HepG2 (cell line): Measurements from ENCODE around the gene EMILIN1. TPM values are rescaled to one million over a fixed set of nuclear protein-coding genes. Genes with fewer than 3 reads are reported as not detected.

ENCODE experiments used
- IKZF1 ChIP-seq: fragments of 450-650 bp; IDR thresholded peaks from 2 replicates; pipeline ENCODE4 v1.7.1; 2016
- KMT2B ChIP-seq: IDR thresholded peaks from 2 replicates; pipeline ENCODE4 v1.6.1; 2016; ENCODE audit warnings: missing genetic modification reagents, missing compliant biosample characterization
- SP4 ChIP-seq: sonication (generic); formaldehyde crosslinking; IDR thresholded peaks from 2 replicates; pipeline ENCODE4 v1.8.1; 2023; ENCODE audit warnings: mild to moderate bottlenecking, missing genetic modification reagents
- SSRP1 ChIP-seq: IDR thresholded peaks from 2 replicates; pipeline ENCODE4 v1.6.1; 2016; ENCODE audit warnings: control low read depth
- STAT5B ChIP-seq: sonication (generic); formaldehyde crosslinking; IDR thresholded peaks from 2 replicates; pipeline ENCODE4 v1.4.0; 2020; ENCODE audit warnings: missing genetic modification reagents
- TGIF2 ChIP-seq: IDR thresholded peaks from 2 replicates; pipeline ENCODE4 v1.6.1; 2016; ENCODE audit warnings: control low read depth, missing compliant biosample characterization
- XRCC5 ChIP-seq: fragments of 200-400 bp; formaldehyde crosslinking; optimal IDR thresholded peaks from 2 replicates; pipeline ENCODE3; 2017; ENCODE audit warnings: mild to moderate bottlenecking, low read length
- ZBTB21 ChIP-seq: sonication (generic); formaldehyde crosslinking; IDR thresholded peaks from 2 replicates; pipeline ENCODE4 v1.4.0; 2020; ENCODE audit warnings: missing genetic modification reagents
- ZNF75D ChIP-seq: sonication (generic); formaldehyde crosslinking; IDR thresholded peaks from 2 replicates; pipeline ENCODE4 v1.8.1; 2023; ENCODE audit warnings: missing genetic modification reagents, mild to moderate bottlenecking, borderline replicate concordance
- polyA plus RNA-seq, 8 experiments: library from polyadenylated mRNA; depleted of rRNA in 3 of 8; stranded (reverse) in 7 of 8; unstranded in 1 of 8; fragments of >200 nt; fragmentation: Illumina TruSeq in 4 of 8; extraction: Trizol in 4 of 8; gene quantifications; 2 replicates each; pipeline versions ENCODE4 v1.2.1 to v1.2.3, GENCODE V29; 2011 to 2016; ENCODE audit warnings: low read depth in 4 of 8, missing spikeins in 1 of 8, mixed read lengths in 1 of 8; ENCODE audit not compliant: insufficient read depth in 1 of 8
- total RNA-seq, 5 experiments: library from RNA; depleted of rRNA; stranded (reverse); fragments of >200 nt; fragmentation: Illumina TruSeq; extraction: Trizol; gene quantifications; 2 replicates each; pipeline ENCODE4 v1.2.3, GENCODE V29; 2016; ENCODE audit warnings: low read depth in 1 of 5
- TF ChIP-seq, protein P1 (sequence below): sonication (generic); formaldehyde crosslinking; IDR thresholded peaks from 2 replicates; pipeline ENCODE4 v1.5.1; 2020; ENCODE audit warnings: mild to moderate bottlenecking, missing genetic modification reagents, moderate library complexity
- TF ChIP-seq, protein P2 (sequence below): sonication (generic); formaldehyde crosslinking; IDR thresholded peaks from 2 replicates; pipeline ENCODE4 v1.4.0; 2020; ENCODE audit warnings: missing genetic modification reagents, mild to moderate bottlenecking, borderline replicate concordance
- TF ChIP-seq, protein P3 (sequence below): sonication (generic); formaldehyde crosslinking; IDR thresholded peaks from 2 replicates; pipeline ENCODE4 v1.4.0; 2020; ENCODE audit warnings: missing genetic modification reagents
- TF ChIP-seq, protein P4 (sequence below): sonication (generic); formaldehyde crosslinking; IDR thresholded peaks from 2 replicates; pipeline ENCODE4 v1.4.0; 2020; ENCODE audit warnings: missing genetic modification reagents
- TF ChIP-seq, protein P5 (sequence below): sonication (generic); formaldehyde crosslinking; IDR thresholded peaks from 2 replicates; pipeline ENCODE4 v1.5.0; 2020; ENCODE audit warnings: mild to moderate bottlenecking, missing genetic modification reagents, borderline replicate concordance

EMILIN1 gene
- total and polyA plus RNA-seq, 2 of the 13 experiments (the other 11 are each of a cell fraction or from before 2014, with no cell fraction given), result 8.1 to 9.7 TPM

DNA sequence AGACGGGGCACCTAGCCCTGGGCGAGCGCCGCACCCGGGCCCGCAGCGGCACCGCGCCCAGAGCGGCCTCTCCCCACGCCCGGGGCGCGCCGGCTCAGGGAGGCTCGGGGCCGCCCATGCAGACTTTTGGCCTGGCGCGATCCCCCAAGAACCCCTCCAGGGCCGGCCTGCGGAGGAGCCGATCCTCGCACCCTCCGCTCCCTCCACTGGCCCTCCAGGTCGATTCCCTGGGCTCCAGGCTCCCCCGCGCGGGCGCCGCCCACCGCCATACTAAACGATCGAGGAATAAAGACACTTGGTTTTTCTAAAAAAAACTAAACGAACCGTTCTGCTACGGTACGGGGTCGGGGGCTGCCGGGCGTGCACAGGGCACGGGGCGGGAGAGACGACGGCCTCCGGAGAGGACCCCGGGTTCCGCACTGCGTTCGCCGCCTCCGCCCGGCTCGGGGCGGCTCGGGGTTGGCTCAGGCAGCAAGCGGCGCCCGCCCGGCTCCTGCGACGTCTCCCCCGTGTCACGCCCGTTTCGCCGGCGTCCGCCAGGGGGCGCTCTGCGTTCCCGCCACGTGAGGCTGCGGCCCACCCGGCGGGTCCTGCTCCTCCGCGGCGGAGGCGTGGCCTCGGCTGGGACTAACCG lies 7.8 kb downstream of the EMILIN1 start (continued):
- TF ChIP-seq, protein P1, sequence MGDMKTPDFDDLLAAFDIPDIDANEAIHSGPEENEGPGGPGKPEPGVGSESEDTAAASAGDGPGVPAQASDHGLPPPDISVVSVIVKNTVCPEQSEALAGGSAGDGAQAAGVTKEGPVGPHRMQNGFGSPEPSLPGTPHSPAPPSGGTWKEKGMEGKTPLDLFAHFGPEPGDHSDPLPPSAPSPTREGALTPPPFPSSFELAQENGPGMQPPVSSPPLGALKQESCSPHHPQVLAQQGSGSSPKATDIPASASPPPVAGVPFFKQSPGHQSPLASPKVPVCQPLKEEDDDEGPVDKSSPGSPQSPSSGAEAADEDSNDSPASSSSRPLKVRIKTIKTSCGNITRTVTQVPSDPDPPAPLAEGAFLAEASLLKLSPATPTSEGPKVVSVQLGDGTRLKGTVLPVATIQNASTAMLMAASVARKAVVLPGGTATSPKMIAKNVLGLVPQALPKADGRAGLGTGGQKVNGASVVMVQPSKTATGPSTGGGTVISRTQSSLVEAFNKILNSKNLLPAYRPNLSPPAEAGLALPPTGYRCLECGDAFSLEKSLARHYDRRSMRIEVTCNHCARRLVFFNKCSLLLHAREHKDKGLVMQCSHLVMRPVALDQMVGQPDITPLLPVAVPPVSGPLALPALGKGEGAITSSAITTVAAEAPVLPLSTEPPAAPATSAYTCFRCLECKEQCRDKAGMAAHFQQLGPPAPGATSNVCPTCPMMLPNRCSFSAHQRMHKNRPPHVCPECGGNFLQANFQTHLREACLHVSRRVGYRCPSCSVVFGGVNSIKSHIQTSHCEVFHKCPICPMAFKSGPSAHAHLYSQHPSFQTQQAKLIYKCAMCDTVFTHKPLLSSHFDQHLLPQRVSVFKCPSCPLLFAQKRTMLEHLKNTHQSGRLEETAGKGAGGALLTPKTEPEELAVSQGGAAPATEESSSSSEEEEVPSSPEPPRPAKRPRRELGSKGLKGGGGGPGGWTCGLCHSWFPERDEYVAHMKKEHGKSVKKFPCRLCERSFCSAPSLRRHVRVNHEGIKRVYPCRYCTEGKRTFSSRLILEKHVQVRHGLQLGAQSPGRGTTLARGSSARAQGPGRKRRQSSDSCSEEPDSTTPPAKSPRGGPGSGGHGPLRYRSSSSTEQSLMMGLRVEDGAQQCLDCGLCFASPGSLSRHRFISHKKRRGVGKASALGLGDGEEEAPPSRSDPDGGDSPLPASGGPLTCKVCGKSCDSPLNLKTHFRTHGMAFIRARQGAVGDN (CRISPR knock-in tag), result peak; percentile 84
- TF ChIP-seq SP4 (CRISPR knock-in tag) (peak; percentile 87), TGIF2 (CRISPR knock-in tag) (peak; percentile 88), ZNF75D (CRISPR knock-in tag) (no peak), SSRP1 (peak; percentile 64; the same call in 1 of the 2 replicates), XRCC5 (peak; percentile 41), KMT2B (peak; percentile 46; the same call in 1 of the 2 replicates), ZBTB21 (0 out of 2 replicates have a peak, but pooled peaks have one; percentile 6), IKZF1 (no peak), STAT5B (CRISPR knock-in tag) (peak; percentile 58)
- TF ChIP-seq, protein P2, sequence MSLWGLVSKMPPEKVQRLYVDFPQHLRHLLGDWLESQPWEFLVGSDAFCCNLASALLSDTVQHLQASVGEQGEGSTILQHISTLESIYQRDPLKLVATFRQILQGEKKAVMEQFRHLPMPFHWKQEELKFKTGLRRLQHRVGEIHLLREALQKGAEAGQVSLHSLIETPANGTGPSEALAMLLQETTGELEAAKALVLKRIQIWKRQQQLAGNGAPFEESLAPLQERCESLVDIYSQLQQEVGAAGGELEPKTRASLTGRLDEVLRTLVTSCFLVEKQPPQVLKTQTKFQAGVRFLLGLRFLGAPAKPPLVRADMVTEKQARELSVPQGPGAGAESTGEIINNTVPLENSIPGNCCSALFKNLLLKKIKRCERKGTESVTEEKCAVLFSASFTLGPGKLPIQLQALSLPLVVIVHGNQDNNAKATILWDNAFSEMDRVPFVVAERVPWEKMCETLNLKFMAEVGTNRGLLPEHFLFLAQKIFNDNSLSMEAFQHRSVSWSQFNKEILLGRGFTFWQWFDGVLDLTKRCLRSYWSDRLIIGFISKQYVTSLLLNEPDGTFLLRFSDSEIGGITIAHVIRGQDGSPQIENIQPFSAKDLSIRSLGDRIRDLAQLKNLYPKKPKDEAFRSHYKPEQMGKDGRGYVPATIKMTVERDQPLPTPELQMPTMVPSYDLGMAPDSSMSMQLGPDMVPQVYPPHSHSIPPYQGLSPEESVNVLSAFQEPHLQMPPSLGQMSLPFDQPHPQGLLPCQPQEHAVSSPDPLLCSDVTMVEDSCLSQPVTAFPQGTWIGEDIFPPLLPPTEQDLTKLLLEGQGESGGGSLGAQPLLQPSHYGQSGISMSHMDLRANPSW (CRISPR knock-in tag), result 0 out of 2 replicates have a peak, but pooled peaks have one; percentile 15
- TF ChIP-seq, protein P3, sequence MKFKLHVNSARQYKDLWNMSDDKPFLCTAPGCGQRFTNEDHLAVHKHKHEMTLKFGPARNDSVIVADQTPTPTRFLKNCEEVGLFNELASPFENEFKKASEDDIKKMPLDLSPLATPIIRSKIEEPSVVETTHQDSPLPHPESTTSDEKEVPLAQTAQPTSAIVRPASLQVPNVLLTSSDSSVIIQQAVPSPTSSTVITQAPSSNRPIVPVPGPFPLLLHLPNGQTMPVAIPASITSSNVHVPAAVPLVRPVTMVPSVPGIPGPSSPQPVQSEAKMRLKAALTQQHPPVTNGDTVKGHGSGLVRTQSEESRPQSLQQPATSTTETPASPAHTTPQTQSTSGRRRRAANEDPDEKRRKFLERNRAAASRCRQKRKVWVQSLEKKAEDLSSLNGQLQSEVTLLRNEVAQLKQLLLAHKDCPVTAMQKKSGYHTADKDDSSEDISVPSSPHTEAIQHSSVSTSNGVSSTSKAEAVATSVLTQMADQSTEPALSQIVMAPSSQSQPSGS (CRISPR knock-in tag), result peak; percentile 54; the same call in 1 of the 2 replicates
- TF ChIP-seq, protein P4, sequence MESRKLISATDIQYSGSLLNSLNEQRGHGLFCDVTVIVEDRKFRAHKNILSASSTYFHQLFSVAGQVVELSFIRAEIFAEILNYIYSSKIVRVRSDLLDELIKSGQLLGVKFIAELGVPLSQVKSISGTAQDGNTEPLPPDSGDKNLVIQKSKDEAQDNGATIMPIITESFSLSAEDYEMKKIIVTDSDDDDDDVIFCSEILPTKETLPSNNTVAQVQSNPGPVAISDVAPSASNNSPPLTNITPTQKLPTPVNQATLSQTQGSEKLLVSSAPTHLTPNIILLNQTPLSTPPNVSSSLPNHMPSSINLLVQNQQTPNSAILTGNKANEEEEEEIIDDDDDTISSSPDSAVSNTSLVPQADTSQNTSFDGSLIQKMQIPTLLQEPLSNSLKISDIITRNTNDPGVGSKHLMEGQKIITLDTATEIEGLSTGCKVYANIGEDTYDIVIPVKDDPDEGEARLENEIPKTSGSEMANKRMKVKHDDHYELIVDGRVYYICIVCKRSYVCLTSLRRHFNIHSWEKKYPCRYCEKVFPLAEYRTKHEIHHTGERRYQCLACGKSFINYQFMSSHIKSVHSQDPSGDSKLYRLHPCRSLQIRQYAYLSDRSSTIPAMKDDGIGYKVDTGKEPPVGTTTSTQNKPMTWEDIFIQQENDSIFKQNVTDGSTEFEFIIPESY (CRISPR knock-in tag), result peak; percentile 84
- TF ChIP-seq, protein P5, sequence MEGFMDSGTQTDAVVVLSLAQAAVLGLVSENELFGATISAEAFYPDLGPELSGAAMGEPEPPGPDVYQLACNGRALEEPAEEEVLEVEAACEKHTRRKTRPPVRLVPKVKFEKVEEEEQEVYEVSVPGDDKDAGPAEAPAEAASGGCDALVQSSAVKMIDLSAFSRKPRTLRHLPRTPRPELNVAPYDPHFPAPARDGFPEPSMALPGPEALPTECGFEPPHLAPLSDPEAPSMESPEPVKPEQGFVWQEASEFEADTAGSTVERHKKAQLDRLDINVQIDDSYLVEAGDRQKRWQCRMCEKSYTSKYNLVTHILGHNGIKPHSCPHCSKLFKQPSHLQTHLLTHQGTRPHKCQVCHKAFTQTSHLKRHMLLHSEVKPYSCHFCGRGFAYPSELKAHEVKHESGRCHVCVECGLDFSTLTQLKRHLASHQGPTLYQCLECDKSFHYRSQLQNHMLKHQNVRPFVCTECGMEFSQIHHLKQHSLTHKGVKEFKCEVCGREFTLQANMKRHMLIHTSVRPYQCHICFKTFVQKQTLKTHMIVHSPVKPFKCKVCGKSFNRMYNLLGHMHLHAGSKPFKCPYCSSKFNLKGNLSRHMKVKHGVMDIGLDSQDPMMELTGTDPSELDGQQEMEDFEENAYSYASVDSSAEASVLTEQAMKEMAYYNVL (CRISPR knock-in tag), result no peak
